Glutamatergic neuron (in vitro differentiated cells): Measurements from ENCODE around the gene HORMAD1. TPM values are rescaled to one million over a fixed set of nuclear protein-coding genes. Genes with fewer than 3 reads are reported as not detected.

Experiments
- DNase-seq: peaks from one replicate; pipeline ENCODE4 v3.0.0; 2022
- H3K27ac Mint-ChIP-seq: one replicate; pipeline ENCODE4 v1.8.0; 2020; ENCODE audit warnings: mild to moderate bottlenecking, mixed read lengths, inconsistent platforms; ENCODE audit not compliant: unreplicated experiment
- H3K27me3 Mint-ChIP-seq: one replicate; pipeline ENCODE4 v1.8.0; 2020; ENCODE audit warnings: mild to moderate bottlenecking, moderate library complexity, mixed read lengths, inconsistent platforms; ENCODE audit not compliant: unreplicated experiment
- H3K36me3 Mint-ChIP-seq: one replicate; pipeline ENCODE4 v1.8.0; 2020; ENCODE audit warnings: mild to moderate bottlenecking, mixed read lengths, inconsistent platforms; ENCODE audit not compliant: unreplicated experiment
- H3K4me1 Mint-ChIP-seq: one replicate; pipeline ENCODE4 v1.8.0; 2020; ENCODE audit warnings: mild to moderate bottlenecking, low read depth, mixed read lengths, inconsistent platforms; ENCODE audit not compliant: unreplicated experiment
- H3K4me3 Mint-ChIP-seq: one replicate; pipeline ENCODE4 v1.8.0; 2020; ENCODE audit warnings: mild to moderate bottlenecking, mixed read lengths, inconsistent platforms; ENCODE audit not compliant: unreplicated experiment
- H3K9me3 Mint-ChIP-seq: one replicate; pipeline ENCODE4 v1.8.0; 2020; ENCODE audit warnings: mild to moderate bottlenecking, moderate library complexity, mixed read lengths, inconsistent platforms; ENCODE audit not compliant: unreplicated experiment
- total RNA-seq: library from RNA; stranded (reverse); fragmentation: NEBNext Ultra II Directional; extraction: Animal tissue kit (Norgen Biotek cat#: 25700); gene quantifications from one replicate; pipeline ENCODE4 v1.2.1, GENCODE V29; 2021; ENCODE audit not compliant: unreplicated experiment
- TF ChIP-seq, protein P1 (sequence below): fragments of 200-600 bp; sonication (generic); IDR thresholded peaks from one replicate; pipeline ENCODE4 v1.5.0; 2021; ENCODE audit not compliant: partially characterized antibody, unreplicated experiment

The HORMAD1 gene
- total RNA-seq, 1 donor from 2014 or later = not detected

DNA sequence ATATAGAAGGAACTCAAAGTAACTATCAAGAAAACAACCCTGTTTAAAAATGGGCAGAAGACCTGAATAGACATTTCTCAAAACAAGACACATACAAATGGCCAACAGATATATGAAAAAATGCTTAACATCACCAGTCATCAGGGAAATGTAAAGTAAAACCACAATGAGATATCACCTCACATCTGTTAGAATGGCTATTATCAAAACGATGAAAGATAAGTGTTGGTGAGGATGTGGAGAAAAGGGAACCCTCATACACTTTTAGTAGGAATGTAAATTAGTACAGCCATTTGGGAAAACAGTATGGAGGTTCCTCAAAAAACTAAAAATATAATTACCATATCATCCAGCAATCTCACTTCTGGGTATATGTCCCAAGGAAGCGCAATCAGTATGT is 41.9 kb upstream of the HORMAD1 start:
- no peak overlapping the region for H3K4me3 Mint-ChIP-seq
- no peak overlapping the region for H3K27ac Mint-ChIP-seq
- no peak for DNase-seq
- H3K4me1 Mint-ChIP-seq = no peaks in the 10 kb centered on the region
- H3K9me3 Mint-ChIP-seq = peaks cover 1% of the 10 kb centered on the region
- peaks cover 6% of the 10 kb centered on the region for H3K27me3 Mint-ChIP-seq
- TF ChIP-seq, protein P1, sequence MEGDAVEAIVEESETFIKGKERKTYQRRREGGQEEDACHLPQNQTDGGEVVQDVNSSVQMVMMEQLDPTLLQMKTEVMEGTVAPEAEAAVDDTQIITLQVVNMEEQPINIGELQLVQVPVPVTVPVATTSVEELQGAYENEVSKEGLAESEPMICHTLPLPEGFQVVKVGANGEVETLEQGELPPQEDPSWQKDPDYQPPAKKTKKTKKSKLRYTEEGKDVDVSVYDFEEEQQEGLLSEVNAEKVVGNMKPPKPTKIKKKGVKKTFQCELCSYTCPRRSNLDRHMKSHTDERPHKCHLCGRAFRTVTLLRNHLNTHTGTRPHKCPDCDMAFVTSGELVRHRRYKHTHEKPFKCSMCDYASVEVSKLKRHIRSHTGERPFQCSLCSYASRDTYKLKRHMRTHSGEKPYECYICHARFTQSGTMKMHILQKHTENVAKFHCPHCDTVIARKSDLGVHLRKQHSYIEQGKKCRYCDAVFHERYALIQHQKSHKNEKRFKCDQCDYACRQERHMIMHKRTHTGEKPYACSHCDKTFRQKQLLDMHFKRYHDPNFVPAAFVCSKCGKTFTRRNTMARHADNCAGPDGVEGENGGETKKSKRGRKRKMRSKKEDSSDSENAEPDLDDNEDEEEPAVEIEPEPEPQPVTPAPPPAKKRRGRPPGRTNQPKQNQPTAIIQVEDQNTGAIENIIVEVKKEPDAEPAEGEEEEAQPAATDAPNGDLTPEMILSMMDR = no peak
- peaks cover 5% of the 10 kb centered on the region for H3K36me3 Mint-ChIP-seq

DNA sequence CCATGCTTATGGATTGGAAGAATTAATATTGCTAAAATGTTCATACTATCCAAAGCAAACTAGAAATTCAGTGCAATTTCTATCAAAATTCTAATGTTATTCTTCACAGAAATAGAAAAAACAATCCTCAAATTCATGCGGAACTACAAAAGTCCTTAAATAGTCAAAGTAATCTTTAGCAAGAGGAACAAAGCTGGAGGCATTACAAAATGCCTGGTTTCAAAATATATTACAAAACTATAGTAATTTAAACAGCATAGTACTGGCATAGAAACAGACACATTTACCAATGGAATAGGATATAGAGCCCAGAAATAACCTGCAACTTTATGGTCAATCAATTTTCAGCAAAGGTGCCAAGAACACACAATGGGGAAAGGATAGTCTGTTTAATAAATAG is 41.1 kb upstream of the HORMAD1 start:
- H3K4me1 Mint-ChIP-seq = no peaks in the 10 kb centered on the region
- peaks cover 1% of the 10 kb centered on the region for H3K9me3 Mint-ChIP-seq
- TF ChIP-seq, protein P1 = no peak
- H3K27me3 Mint-ChIP-seq = peaks cover 6% of the 10 kb centered on the region
- no peak overlapping the region for H3K4me3 Mint-ChIP-seq
- H3K27ac Mint-ChIP-seq = no peak overlapping the region
- no peak for DNase-seq
- H3K36me3 Mint-ChIP-seq = peaks cover 5% of the 10 kb centered on the region

DNA sequence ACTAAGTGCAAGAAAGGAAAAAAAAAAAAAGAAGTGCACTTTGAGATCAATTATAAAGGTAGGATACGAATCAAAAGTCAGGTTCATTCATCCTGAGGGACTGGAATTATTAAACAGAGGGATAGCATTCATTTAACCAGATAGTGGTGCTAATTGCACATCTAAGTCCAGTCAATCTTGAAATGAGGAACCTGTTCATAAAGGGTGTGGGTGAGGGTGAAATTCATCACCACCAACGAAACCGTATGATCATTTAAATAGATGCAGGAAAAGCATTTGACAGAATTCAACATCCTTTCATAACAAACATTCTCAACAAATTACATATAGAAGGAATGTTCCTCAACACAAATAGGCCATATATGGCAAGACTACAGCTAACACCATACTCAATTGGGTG is 39.3 kb upstream of the HORMAD1 start:
- TF ChIP-seq, protein P1 = no peak

DNA sequence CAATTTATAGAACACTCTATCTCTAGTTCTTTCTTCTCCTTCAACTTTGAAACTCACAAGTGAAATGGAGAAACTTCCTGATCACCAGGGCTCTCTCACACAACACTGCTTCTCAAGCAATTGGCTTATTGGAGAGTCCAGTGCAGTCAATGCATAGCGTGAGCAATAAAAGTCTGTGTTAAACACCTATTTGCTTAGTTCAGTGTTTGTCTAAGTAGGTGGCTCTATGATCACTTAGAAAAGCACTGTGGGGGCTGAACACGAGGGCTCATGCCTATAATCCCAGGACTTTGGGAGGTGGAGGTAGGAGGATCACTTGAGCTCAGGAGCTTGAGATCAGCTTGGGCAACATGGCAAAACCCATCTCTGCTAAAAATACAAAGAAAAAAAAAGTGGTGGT is 32.7 kb upstream of the HORMAD1 start:
- TF ChIP-seq, protein P1 = no peak

More for the DNA sequence above, 39.3 kb upstream of the HORMAD1 start:
- Mint-ChIP-seq H3K4me3 (no peak overlapping the region), H3K9me3 (peaks cover 1% of the 10 kb centered on the region), H3K36me3 (peaks cover 5% of the 10 kb centered on the region), H3K4me1 (no peaks in the 10 kb centered on the region), H3K27me3 (peaks cover 6% of the 10 kb centered on the region), H3K27ac (no peak overlapping the region)
- no peak for DNase-seq

DNA sequence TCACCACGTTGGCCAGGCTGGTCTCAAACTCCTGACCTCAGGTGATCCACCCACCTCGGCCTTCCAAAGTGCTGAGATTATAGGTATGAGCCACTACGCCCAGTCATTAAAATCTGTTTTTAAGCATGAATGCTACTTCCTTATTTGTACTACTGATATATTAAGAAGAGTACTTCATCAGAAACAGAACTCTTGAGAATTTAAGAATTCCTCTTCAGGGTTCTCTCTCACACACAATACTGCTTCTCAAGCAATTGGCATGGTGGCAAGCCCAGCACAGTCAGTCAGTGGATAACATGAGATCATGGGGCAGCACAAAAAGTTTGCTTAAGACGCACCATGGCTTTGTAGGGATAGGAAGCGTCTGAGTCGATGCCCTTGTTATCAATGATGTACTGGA is 30.7 kb upstream of the HORMAD1 start:
- TF ChIP-seq, protein P1 = no peak
- Mint-ChIP-seq H3K4me1 (no peaks in the 10 kb centered on the region), H3K36me3 (no peaks in the 10 kb centered on the region), H3K4me3 (no peak overlapping the region), H3K9me3 (peaks cover 2% of the 10 kb centered on the region), H3K27me3 (no peaks in the 10 kb centered on the region), H3K27ac (no peak overlapping the region)
- no peak for DNase-seq

More for the DNA sequence above, 32.7 kb upstream of the HORMAD1 start:
- H3K27me3 Mint-ChIP-seq = peaks cover 2% of the 10 kb centered on the region
- no peak overlapping the region for H3K27ac Mint-ChIP-seq
- no peak overlapping the region for H3K4me3 Mint-ChIP-seq
- DNase-seq = no peak
- no peaks in the 10 kb centered on the region for H3K36me3 Mint-ChIP-seq
- H3K4me1 Mint-ChIP-seq = no peaks in the 10 kb centered on the region
- peaks cover 2% of the 10 kb centered on the region for H3K9me3 Mint-ChIP-seq
